Activated T-cell treated with anti-CD3 and anti-CD28 coated beads, Interleukin-2, amount 50 U/mL, for 72 hours (primary cell): ENCODE results near the gene LRRIQ4. TPM values are rescaled to one million over a fixed set of nuclear protein-coding genes. Genes with fewer than 3 reads are reported as not detected.

Experiments
- ATAC-seq, 2 donors: fragments of 150-1000 bp; cut with Tn5 transposase; replicated peaks in 1 of 2; 2 replicates each; pipeline ENCODE4 v1.10.0; 2021; ENCODE audit warnings: moderate library complexity in 2 of 2, mild to moderate bottlenecking in 1 of 2
- DNase-seq, 2 donors: peaks; one replicate each; pipeline ENCODE4 v3.0.0; 2021 to 2022; ENCODE audit warnings: mixed read lengths in 1 of 2
- H3K27ac Mint-ChIP-seq: one replicate; pipeline ENCODE4 v1.8.0; 2022; ENCODE audit warnings: mild to moderate bottlenecking, moderate library complexity, mixed read lengths
- H3K27me3 Mint-ChIP-seq: one replicate; pipeline ENCODE4 v1.8.0; 2022; ENCODE audit warnings: low read depth, mixed read lengths
- H3K36me3 Mint-ChIP-seq, 2 donors: one replicate each; pipeline ENCODE4 v1.8.0; 2022; ENCODE audit warnings: mixed read lengths in 2 of 2, mild to moderate bottlenecking in 1 of 2; ENCODE audit not compliant: insufficient read depth in 2 of 2
- H3K4me1 Mint-ChIP-seq: one replicate; pipeline ENCODE4 v1.8.0; 2022; ENCODE audit warnings: low read depth, mixed read lengths
- H3K4me3 Mint-ChIP-seq, 2 donors: one replicate each; pipeline ENCODE4 v1.8.0; 2022; ENCODE audit warnings: mild to moderate bottlenecking in 2 of 2, mixed read lengths in 2 of 2, moderate library complexity in 2 of 2
- H3K9me3 Mint-ChIP-seq, 2 donors: one replicate each; pipeline ENCODE4 v1.8.0; 2022; ENCODE audit warnings: mixed read lengths in 2 of 2
- total RNA-seq, 2 donors: library from RNA; stranded (reverse); gene quantifications; one replicate each; pipeline ENCODE4 v1.2.3, GENCODE V29; 2022

The LRRIQ4 gene
- total RNA-seq, 2 donors from 2014 or later, result 0.22 TPM; not detected in 1

DNA sequence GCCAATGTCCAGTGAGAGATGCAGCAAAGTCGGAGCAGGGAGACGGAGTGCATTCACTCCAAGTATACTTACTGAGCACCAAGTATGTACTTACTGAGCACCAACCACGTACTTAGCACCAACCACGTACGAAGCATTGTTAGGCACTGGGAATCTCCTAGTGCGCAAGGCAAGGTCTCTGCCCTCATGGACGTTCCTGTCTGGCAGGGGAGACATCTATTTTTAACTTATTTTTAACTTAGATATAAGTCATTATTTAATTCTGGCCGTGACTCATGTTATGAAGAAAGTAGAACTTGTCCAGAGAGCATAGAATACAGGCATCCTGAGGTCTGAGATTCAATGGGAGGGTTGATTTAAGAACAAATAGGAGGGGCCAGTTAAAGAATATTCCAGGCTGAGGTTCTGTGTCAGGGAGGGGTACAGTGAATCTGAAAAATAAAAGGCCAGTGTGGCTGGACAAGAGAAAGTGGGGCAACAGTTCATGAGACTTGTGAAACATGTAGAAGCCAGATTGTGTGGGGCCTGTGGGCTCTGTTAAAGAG lies 66.4 kb downstream of the LRRIQ4 start:
- ATAC-seq, result no peak
- H3K4me3 Mint-ChIP-seq, result no peak overlapping the region

DNA sequence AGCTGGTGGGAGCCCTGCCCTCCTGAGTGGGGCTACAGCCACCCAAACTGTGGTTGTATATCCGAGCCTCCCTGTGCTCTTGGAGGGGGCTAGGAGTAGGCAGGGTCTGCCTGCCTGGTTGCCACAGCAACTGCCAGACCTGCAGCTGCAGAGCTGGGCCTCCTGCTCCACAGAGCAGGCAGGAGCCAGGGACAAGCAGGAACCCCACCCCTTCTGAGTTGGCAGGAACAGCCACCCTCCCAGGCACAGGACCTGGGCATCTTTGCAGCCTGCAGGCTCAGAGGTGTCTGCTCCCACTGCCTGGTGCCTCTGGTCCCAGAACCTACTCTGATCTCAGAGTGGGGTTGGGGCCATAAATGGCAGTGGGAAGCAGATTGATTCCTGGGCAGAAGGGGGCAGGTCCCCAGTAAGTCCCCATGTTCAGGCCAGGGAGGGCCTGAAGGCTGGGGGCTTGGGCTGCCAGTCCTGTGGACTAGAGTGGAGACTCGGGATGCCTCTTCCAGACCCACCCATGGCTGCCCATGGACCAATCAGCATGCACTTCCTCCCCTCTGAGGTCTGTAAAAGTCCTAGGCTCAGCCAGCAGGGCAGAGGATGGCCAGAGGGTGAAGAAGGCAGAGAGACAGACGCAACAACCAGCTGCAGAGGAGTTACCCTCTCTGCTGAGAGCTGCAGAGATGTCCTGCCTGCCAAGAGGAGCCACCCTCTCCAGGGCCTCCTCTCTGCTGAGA lies 67.3 kb downstream of the LRRIQ4 start:
- ATAC-seq (no peak), DNase-seq (no peak)
- Mint-ChIP-seq H3K36me3 (no peaks in the 10 kb centered on the region), H3K27me3 (no peaks in the 10 kb centered on the region), H3K4me1 (no peaks in the 10 kb centered on the region), H3K4me3 (no peak overlapping the region), H3K9me3 (no peaks in the 10 kb centered on the region), H3K27ac (no peak overlapping the region)

More for the DNA sequence above, 66.4 kb downstream of the LRRIQ4 start:
- Mint-ChIP-seq H3K4me1 (no peaks in the 10 kb centered on the region), H3K36me3 (no peaks in the 10 kb centered on the region), H3K9me3 (no peaks in the 10 kb centered on the region), H3K27me3 (no peaks in the 10 kb centered on the region), H3K27ac (no peak overlapping the region)
- DNase-seq, result no peak

DNA sequence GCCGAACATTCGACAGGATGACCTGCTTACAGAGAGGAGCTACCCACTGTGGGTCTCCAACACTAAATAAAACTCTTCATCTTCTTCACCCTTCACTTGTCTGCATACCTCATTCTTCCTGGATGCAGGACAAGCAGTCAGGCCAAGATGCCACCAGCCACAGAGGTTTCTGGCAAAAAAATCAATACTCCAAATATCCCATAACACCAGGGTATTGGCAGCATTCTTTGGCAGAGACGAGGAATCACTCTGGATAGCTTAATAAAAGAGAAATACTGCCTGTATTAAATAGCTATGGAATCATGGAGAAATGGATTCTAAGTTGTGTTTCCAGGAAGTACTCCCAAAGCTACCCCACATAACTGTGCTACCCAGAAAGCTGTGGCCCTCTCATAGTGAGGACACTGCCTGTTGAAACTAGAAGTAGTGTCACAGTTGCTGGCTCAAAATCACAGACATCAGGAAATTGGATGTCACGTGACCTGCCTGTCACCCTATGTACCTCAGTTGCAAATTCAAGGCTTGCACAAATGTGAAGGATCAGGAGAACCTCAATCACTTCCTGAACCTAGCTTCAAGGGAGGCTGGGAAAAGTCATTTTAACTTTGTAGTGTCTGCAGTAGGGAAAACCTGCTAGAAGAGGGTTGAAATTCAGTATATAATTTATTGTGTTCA lies 68.0 kb downstream of the LRRIQ4 start:
- no peak overlapping the region for H3K4me3 Mint-ChIP-seq
- no peaks in the 10 kb centered on the region for H3K4me1 Mint-ChIP-seq
- H3K27me3 Mint-ChIP-seq, result no peaks in the 10 kb centered on the region
- H3K27ac Mint-ChIP-seq, result no peak overlapping the region
- no peak for ATAC-seq
- no peaks in the 10 kb centered on the region for H3K36me3 Mint-ChIP-seq
- H3K9me3 Mint-ChIP-seq, result no peaks in the 10 kb centered on the region
- no peak for DNase-seq

DNA sequence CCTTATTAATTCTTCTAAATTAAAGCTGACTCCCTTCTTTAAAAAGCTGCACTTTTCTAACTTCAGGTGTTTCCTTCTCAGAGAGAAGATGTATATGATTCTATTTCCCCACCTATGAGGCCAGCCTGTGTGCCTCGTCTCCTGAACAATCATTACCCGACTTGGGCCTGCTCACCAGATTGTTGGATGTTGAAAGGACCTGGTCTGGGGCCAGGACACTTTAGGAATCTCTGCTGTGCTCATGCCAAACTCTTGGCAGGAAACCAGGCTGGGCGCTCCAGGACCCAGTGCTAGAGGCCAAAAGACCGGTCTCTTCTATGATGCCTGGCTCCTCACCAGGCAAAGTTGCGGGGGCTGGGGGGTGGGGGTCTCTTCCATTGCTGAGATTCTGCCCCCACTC lies 74.0 kb downstream of the LRRIQ4 start:
- no peaks in the 10 kb centered on the region for H3K9me3 Mint-ChIP-seq
- no peak overlapping the region for H3K27ac Mint-ChIP-seq
- no peak overlapping the region for H3K4me3 Mint-ChIP-seq
- H3K36me3 Mint-ChIP-seq, result no peaks in the 10 kb centered on the region
- no peak for DNase-seq
- ATAC-seq, result no peak
- no peaks in the 10 kb centered on the region for H3K4me1 Mint-ChIP-seq
- no peaks in the 10 kb centered on the region for H3K27me3 Mint-ChIP-seq

Other genes with a start within 250 kb of the LRRIQ4 start
- gene MECOM, start 149.2 kb upstream of the LRRIQ4 start, total RNA-seq, result not detected
- 10 to 100 TPM in 1 of 2 donors, 1 to 10 TPM in 1; 5.6 to 23.0 TPM for gene TERC, start 47.8 kb upstream of the LRRIQ4 start, total RNA-seq
- under 1 TPM; 0.26 to 0.46 TPM for gene ACTRT3, start 43.3 kb upstream of the LRRIQ4 start, total RNA-seq
- gene MYNN, start 39.5 kb upstream of the LRRIQ4 start, total RNA-seq, result 10 to 100 TPM; 15.1 to 16.2 TPM
- 1 to 10 TPM; 4.5 to 6.3 TPM for gene LRRC34, start within 50 bp of the LRRIQ4 start, total RNA-seq
- gene LRRC31, start 57.1 kb downstream of the LRRIQ4 start, total RNA-seq, result not detected
- not detected for gene SAMD7, start 98.7 kb downstream of the LRRIQ4 start, total RNA-seq
- 100 to 1,000 TPM in 1 of 2 donors, 10 to 100 TPM in 1; 90.6 to 100 TPM for gene SEC62, start 153.9 kb downstream of the LRRIQ4 start, total RNA-seq
- gene GPR160, start 225.1 kb downstream of the LRRIQ4 start, total RNA-seq, result 10 to 100 TPM; 13.3 to 14.4 TPM